ENCODE results near the gene NR3C1. TPM values are rescaled to one million over a fixed set of nuclear protein-coding genes. Genes with fewer than 3 reads are reported as not detected.

The NR3C1 gene
- total and polyA plus RNA-seq, 2 of the 4 experiments (the other 2 are of a cell fraction), result 13.7 to 77.4 TPM

DNA sequence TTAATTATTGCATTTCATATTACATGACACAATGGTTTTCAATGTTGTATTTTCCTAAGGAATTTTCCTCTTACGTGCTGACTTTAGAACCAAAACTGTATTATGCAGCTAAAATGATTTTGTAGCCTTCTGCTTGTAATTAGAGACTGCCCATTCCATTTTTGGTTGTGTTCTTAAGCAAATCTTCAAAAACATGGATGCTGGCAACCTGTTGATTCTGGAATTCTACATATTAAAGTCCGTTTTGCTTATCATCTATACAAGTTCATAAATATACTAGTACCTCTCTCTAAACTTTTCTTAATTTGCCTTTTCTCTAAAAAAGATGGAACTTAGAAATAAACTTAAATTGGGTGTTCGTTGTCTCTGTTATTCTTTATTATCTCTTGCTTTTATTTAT, 88.3 kb downstream of the NR3C1 start:
- Histone ChIP-seq H3K36me3 (ENCODE audit: control insufficient read depth, insufficient read depth, low read length) (peaks cover 8% of the 10 kb centered on the region), H3K4me1 (ENCODE audit: control insufficient read depth, insufficient read depth, low read length) (peaks cover 22% of the 10 kb centered on the region), H2AK5ac (ENCODE audit: low read depth, low read length) (peak overlapping the region; percentile 19; the same call in 1 of the 2 replicates), H2BK120ac (ENCODE audit: low read depth, low read length) (no peak overlapping the region), H2AFZ (replicated peaks; ENCODE audit: low read length, poor library complexity) (no peak overlapping the region), H2BK20ac (ENCODE audit: low read depth, low read length) (no peak overlapping the region), H4K5ac (ENCODE audit: low read depth, low read length) (no peak overlapping the region), H4K20me1 (ENCODE audit: insufficient read depth, low read length) (peaks cover 13% of the 10 kb centered on the region), H3K23ac (ENCODE audit: low read depth, low read length) (no peak overlapping the region), H3K9me3 (ENCODE audit: control insufficient read depth, insufficient read depth, low read length) (no peaks in the 10 kb centered on the region), H4K91ac (ENCODE audit: insufficient read depth, low read depth, low read length) (no peak overlapping the region), H3K14ac (replicated peaks; ENCODE audit: low read depth, low read length) (no peak overlapping the region), H3K56ac (ENCODE audit: extremely low read depth, insufficient read depth, low read length) (no peak overlapping the region), H3K79me1 (ENCODE audit: low read depth in 1 of 2, low read length in 2 of 2) (peaks cover 33 to 67% of the 10 kb centered on the region in 2 experiments), H3K4ac (ENCODE audit: low read depth, low read length) (no peak overlapping the region), H3K18ac (ENCODE audit: low read depth, low read length) (no peak overlapping the region), H3K27me3 (ENCODE audit: control insufficient read depth, insufficient read depth, low read length) (no peaks in the 10 kb centered on the region), H3K9me1 (ENCODE audit: insufficient read depth, low read length) (peaks cover 6% of the 10 kb centered on the region), H3K4me2 (ENCODE audit: low read depth, low read length) (no peak overlapping the region), H2AK9ac (replicated peaks; ENCODE audit: low read depth, low read length, poor library complexity) (no peak overlapping the region), H2BK5ac (ENCODE audit: low read depth, low read length, poor library complexity, severe bottlenecking) (peak overlapping the region; percentile 28), H4K8ac (ENCODE audit: low read depth in 2 of 2, low read length in 2 of 2) (no peak overlapping the region), H3K4me3 (ENCODE audit: insufficient read depth, low read depth, low read length) (no peak overlapping the region), H3K27ac (ENCODE audit: insufficient read depth, low read length) (no peak overlapping the region; the same call in 1 of the 2 replicates), H2BK15ac (ENCODE audit: low read depth, low read length) (no peak overlapping the region), H3K9ac (ENCODE audit: low read depth, low read length) (no peak overlapping the region)
- intact Hi-C loops (cut with micrococcal nuclease) (no loop called here), dilution Hi-C loops (cut with HindIII; ENCODE audit: low sequenced_read_pairs, unreplicated experiment) (no loop called here), in situ Hi-C loops (cut with MboI; ENCODE audit: low sequenced_read_pairs) (no loop called here)
- ChIA-PET POLR2A (ENCODE audit: unreplicated experiment) (no interaction called here), CTCF (no interaction called here)
- no peak for ATAC-seq (ENCODE audit: low read depth)
- no TSS peak for BruUV-seq (replicated peaks)
- WGBS, 2 experiments (ENCODE audit: extremely low coverage in 2 of 2, insufficient read length in 1 of 2), result no CpG with 5 or more reads among the region's 3 CpGs
- TF ChIP-seq RCOR1 (IDR thresholded peaks at IDR 0.05; ENCODE audit: insufficient replicate concordance, low read length) (no peak), RAD21 (IDR thresholded peaks at IDR 0.05; ENCODE audit: low read length) (no peak), MXI1 (IDR thresholded peaks at IDR 0.05; ENCODE audit: borderline replicate concordance, low read depth, low read length) (no peak), RFX5 (IDR thresholded peaks at IDR 0.05; ENCODE audit: low read depth, low read length) (no peak), MAFK (IDR thresholded peaks at IDR 0.05; ENCODE audit: low read depth, low read length) (no peak), POLR2A (IDR thresholded peaks at IDR 0.05; ENCODE audit: low read depth, low read length) (no peak), CEBPB (IDR thresholded peaks at IDR 0.05; ENCODE audit: low read depth, low read length) (no peak), FOS (IDR thresholded peaks at IDR 0.05; ENCODE audit: low read depth, low read length) (no peak), BHLHE40 (IDR thresholded peaks at IDR 0.05; ENCODE audit: low read depth, low read length) (no peak), CHD1 (IDR thresholded peaks at IDR 0.05; ENCODE audit: low read depth, low read length) (no peak), SMC3 (IDR thresholded peaks at IDR 0.05; ENCODE audit: low read depth, low read length) (no peak), NFE2L2 (IDR thresholded peaks at IDR 0.05; ENCODE audit: low read depth, low read length) (no peak), MAZ (IDR thresholded peaks at IDR 0.05; ENCODE audit: borderline replicate concordance, low read depth, low read length) (no peak)
- TF ChIP-seq, protein P1, sequence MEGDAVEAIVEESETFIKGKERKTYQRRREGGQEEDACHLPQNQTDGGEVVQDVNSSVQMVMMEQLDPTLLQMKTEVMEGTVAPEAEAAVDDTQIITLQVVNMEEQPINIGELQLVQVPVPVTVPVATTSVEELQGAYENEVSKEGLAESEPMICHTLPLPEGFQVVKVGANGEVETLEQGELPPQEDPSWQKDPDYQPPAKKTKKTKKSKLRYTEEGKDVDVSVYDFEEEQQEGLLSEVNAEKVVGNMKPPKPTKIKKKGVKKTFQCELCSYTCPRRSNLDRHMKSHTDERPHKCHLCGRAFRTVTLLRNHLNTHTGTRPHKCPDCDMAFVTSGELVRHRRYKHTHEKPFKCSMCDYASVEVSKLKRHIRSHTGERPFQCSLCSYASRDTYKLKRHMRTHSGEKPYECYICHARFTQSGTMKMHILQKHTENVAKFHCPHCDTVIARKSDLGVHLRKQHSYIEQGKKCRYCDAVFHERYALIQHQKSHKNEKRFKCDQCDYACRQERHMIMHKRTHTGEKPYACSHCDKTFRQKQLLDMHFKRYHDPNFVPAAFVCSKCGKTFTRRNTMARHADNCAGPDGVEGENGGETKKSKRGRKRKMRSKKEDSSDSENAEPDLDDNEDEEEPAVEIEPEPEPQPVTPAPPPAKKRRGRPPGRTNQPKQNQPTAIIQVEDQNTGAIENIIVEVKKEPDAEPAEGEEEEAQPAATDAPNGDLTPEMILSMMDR (conservative IDR thresholded peaks at IDR 0.05; ENCODE audit: low read depth, low read length), result no peak
- no peak for DNase-seq
